IMR-90 (cell line): ENCODE measurements around the gene DENND6B. TPM values are rescaled to one million over a fixed set of nuclear protein-coding genes. Genes with fewer than 3 reads are reported as not detected.

Experiments used
- ATAC-seq: fragments of 200-7000 bp; cut with Tn5 transposase; 2 replicates; pipeline ENCODE4 v1.9.1; 2020; ENCODE audit warnings: low read depth, mild to moderate bottlenecking, moderate library complexity
- BruUV-seq: library from RNA; stranded (reverse); fragments of 400-500 nt; replicated peaks from 2 replicates; lab custom pipeline; 2021; lab: Mats Ljungman, UMichigan
- CTCF ChIA-PET: fragments of 300-600 bp; formaldehyde crosslinking; extraction: SDS; loops from one replicate; lab custom pipeline; 2021; ENCODE audit warnings: antibody characterized with exemption; lab: Yijun Ruan, JAX
- POLR2A ChIA-PET: fragments of 300-600 bp; sonication (Branson Sonifier 250); formaldehyde crosslinking; loops from one replicate; lab custom pipeline; 2022; ENCODE audit warnings: antibody characterized with exemption; ENCODE audit not compliant: unreplicated experiment; lab: Charles Lee
- DNase-seq: peaks from one replicate; pipeline ENCODE4 v3.0.0; 2013
- H2AFZ ChIP-seq: replicated peaks from 2 replicates; pipeline ENCODE3; 2013; ENCODE audit warnings: low read length, mild to moderate bottlenecking; ENCODE audit not compliant: poor library complexity
- H2AK5ac ChIP-seq: 2 replicates; pipeline ENCODE4 v1.6.1; 2013; ENCODE audit warnings: low read depth, low read length, inconsistent platforms
- H2AK9ac ChIP-seq: replicated peaks from 2 replicates; pipeline ENCODE3; 2013; ENCODE audit warnings: mild to moderate bottlenecking, low read depth, low read length, moderate library complexity; ENCODE audit not compliant: poor library complexity
- H2BK120ac ChIP-seq: 2 replicates; pipeline ENCODE4 v1.6.1; 2013; ENCODE audit warnings: low read depth, low read length, inconsistent platforms
- H2BK15ac ChIP-seq: 3 replicates; pipeline ENCODE4 v1.6.1; 2013; ENCODE audit warnings: low read depth, low read length, inconsistent platforms
- H2BK20ac ChIP-seq: 2 replicates; pipeline ENCODE4 v1.6.1; 2013; ENCODE audit warnings: low read depth, mild to moderate bottlenecking, inconsistent platforms, low read length, moderate library complexity
- H2BK5ac ChIP-seq: 2 replicates; pipeline ENCODE4 v1.6.1; 2013; ENCODE audit warnings: mild to moderate bottlenecking, low read depth, low read length, inconsistent platforms; ENCODE audit not compliant: poor library complexity, severe bottlenecking
- H3K14ac ChIP-seq: replicated peaks from 2 replicates; pipeline ENCODE4 v1.6.1; 2013; ENCODE audit warnings: low read depth, low read length, inconsistent platforms
- H3K18ac ChIP-seq: 2 replicates; pipeline ENCODE4 v1.6.1; 2013; ENCODE audit warnings: low read depth, low read length, control low read depth
- H3K23ac ChIP-seq: 2 replicates; pipeline ENCODE4 v1.6.1; 2013; ENCODE audit warnings: low read depth, low read length, inconsistent platforms
- H3K27ac ChIP-seq: 2 replicates; pipeline ENCODE4 v1.5.1; 2013; ENCODE audit warnings: mild to moderate bottlenecking, control low read depth, low read length; ENCODE audit not compliant: insufficient read depth
- H3K27me3 ChIP-seq: 2 replicates; pipeline ENCODE4 v1.6.1; 2013; ENCODE audit warnings: low read length; ENCODE audit not compliant: control insufficient read depth, insufficient read depth
- H3K36me3 ChIP-seq: 2 replicates; pipeline ENCODE4 v1.6.1; 2013; ENCODE audit warnings: low read length, mixed read lengths; ENCODE audit not compliant: control insufficient read depth, insufficient read depth
- H3K4ac ChIP-seq: 2 replicates; pipeline ENCODE4 v1.6.1; 2013; ENCODE audit warnings: low read depth, low read length, inconsistent platforms
- H3K4me1 ChIP-seq: 2 replicates; pipeline ENCODE4 v1.6.1; 2013; ENCODE audit warnings: low read length, mixed read lengths; ENCODE audit not compliant: control insufficient read depth, insufficient read depth
- H3K4me2 ChIP-seq: 2 replicates; pipeline ENCODE4 v1.6.1; 2013; ENCODE audit warnings: low read depth, mild to moderate bottlenecking, control low read depth, low read length, moderate library complexity
- H3K4me3 ChIP-seq: 2 replicates; pipeline ENCODE4 v1.5.1; 2013; ENCODE audit warnings: low read depth, mild to moderate bottlenecking, control low read depth, low read length, moderate library complexity; ENCODE audit not compliant: insufficient read depth
- H3K56ac ChIP-seq: 2 replicates; pipeline ENCODE4 v1.6.1; 2013; ENCODE audit warnings: low read length, inconsistent platforms; ENCODE audit not compliant: insufficient read depth; ENCODE audit errors: extremely low read depth
- H3K79me1 ChIP-seq, 2 experiments: 2 replicates each; pipeline ENCODE4 v1.6.1; 2013; ENCODE audit warnings: low read length in 2 of 2, inconsistent platforms in 1 of 2, low read depth in 1 of 2
- H3K9ac ChIP-seq: 2 replicates; pipeline ENCODE4 v1.6.1; 2013; ENCODE audit warnings: low read depth, low read length, control low read depth
- H3K9me1 ChIP-seq: 2 replicates; pipeline ENCODE4 v1.6.1; 2013; ENCODE audit warnings: low read length, inconsistent platforms; ENCODE audit not compliant: insufficient read depth
- H3K9me3 ChIP-seq: 2 replicates; pipeline ENCODE4 v1.6.1; 2013; ENCODE audit warnings: low read length; ENCODE audit not compliant: control insufficient read depth, insufficient read depth
- H4K20me1 ChIP-seq: 2 replicates; pipeline ENCODE4 v1.6.1; 2013; ENCODE audit warnings: low read length, inconsistent platforms; ENCODE audit not compliant: insufficient read depth
- H4K5ac ChIP-seq: 2 replicates; pipeline ENCODE4 v1.6.1; 2013; ENCODE audit warnings: mild to moderate bottlenecking, low read depth, low read length, control low read depth
- H4K8ac ChIP-seq, 2 experiments: 2 replicates each; pipeline ENCODE4 v1.6.1; 2013; ENCODE audit warnings: low read depth in 2 of 2, low read length in 2 of 2, control low read depth in 1 of 2, inconsistent platforms in 1 of 2
- H4K91ac ChIP-seq: 2 replicates; pipeline ENCODE4 v1.6.1; 2013; ENCODE audit warnings: low read depth, low read length, inconsistent platforms; ENCODE audit not compliant: insufficient read depth
- BHLHE40 ChIP-seq: fragments of 150-350 bp; IDR thresholded peaks from 2 replicates; pipeline ENCODE4 v1.6.1; 2016; ENCODE audit warnings: mild to moderate bottlenecking, low read depth, low read length
- CEBPB ChIP-seq: IDR thresholded peaks from 2 replicates; pipeline ENCODE4 v1.6.1; 2012; ENCODE audit warnings: low read depth, low read length, improper control_type of control experiment
- CHD1 ChIP-seq: IDR thresholded peaks from 2 replicates; pipeline ENCODE4 v1.6.1; 2012; ENCODE audit warnings: low read depth, low read length, improper control_type of control experiment
- FOS ChIP-seq: fragments of 150-350 bp; IDR thresholded peaks from 2 replicates; pipeline ENCODE4 v1.6.1; 2016; ENCODE audit warnings: low read depth, low read length
- MAFK ChIP-seq: IDR thresholded peaks from 2 replicates; pipeline ENCODE4 v1.6.1; 2012; ENCODE audit warnings: low read depth, low read length, improper control_type of control experiment
- MAZ ChIP-seq: IDR thresholded peaks from 2 replicates; pipeline ENCODE4 v1.6.1; 2012; ENCODE audit warnings: low read depth, mild to moderate bottlenecking, low read length, improper control_type of control experiment, moderate library complexity, borderline replicate concordance
- MXI1 ChIP-seq: IDR thresholded peaks from 2 replicates; pipeline ENCODE4 v1.6.1; 2012; ENCODE audit warnings: low read depth, mild to moderate bottlenecking, low read length, moderate library complexity, borderline replicate concordance
- NFE2L2 ChIP-seq: fragments of 150-350 bp; IDR thresholded peaks from 2 replicates; pipeline ENCODE4 v1.6.1; 2016; ENCODE audit warnings: low read depth, mild to moderate bottlenecking, low read length
- POLR2A ChIP-seq: IDR thresholded peaks from 2 replicates; pipeline ENCODE4 v1.6.1; 2012; ENCODE audit warnings: mild to moderate bottlenecking, low read depth, low read length
- RAD21 ChIP-seq: IDR thresholded peaks from 2 replicates; pipeline ENCODE4 v1.6.1; 2012; ENCODE audit warnings: low read length, improper control_type of control experiment
- RCOR1 ChIP-seq: IDR thresholded peaks from 2 replicates; pipeline ENCODE4 v1.6.1; 2012; ENCODE audit warnings: mild to moderate bottlenecking, low read length, improper control_type of control experiment; ENCODE audit not compliant: insufficient replicate concordance
- RFX5 ChIP-seq: IDR thresholded peaks from 2 replicates; pipeline ENCODE4 v1.8.0; 2012; ENCODE audit warnings: low read depth, mild to moderate bottlenecking, low read length, moderate library complexity
- SMC3 ChIP-seq: fragments of 150-350 bp; IDR thresholded peaks from 2 replicates; pipeline ENCODE4 v1.6.1; 2016; ENCODE audit warnings: low read depth, mild to moderate bottlenecking, antibody characterized with exemption, low read length, moderate library complexity
- WGBS, 2 experiments: methylation state at CpG; one replicate each; pipeline versions ENCODE4 v1.1.5 to v1.1.7; 2013; ENCODE audit warnings: missing lambda C conversion rate in 2 of 2; ENCODE audit not compliant: insufficient read length in 1 of 2; ENCODE audit errors: extremely low coverage in 2 of 2; 5-methylcytosine and 5-hydroxymethylcytosine counted together
- dilution Hi-C: fragments of 300-500 bp; cut with HindIII; formaldehyde crosslinking; loops from one replicate; pipeline ENCODE4 v1.14.3; 2018; ENCODE audit warnings: low sequenced_read_pairs; ENCODE audit not compliant: unreplicated experiment
- in situ Hi-C: fragments of 300-500 bp; cut with MboI; formaldehyde crosslinking; loops from 3 replicates; pipeline ENCODE4 v1.14.3; 2019; ENCODE audit warnings: low sequenced_read_pairs, inconsistent platforms, mixed read lengths
- intact Hi-C: fragments of 100-400 bp; cut with micrococcal nuclease; formaldehyde crosslinking; loops from 2 replicates; pipeline ENCODE4 v1.10.0; 2022
- polyA plus RNA-seq, 3 experiments: library from polyadenylated mRNA; depleted of rRNA; stranded (reverse); fragments of >200 nt; gene quantifications; 2 replicates each; pipeline ENCODE4 v1.2.3, GENCODE V29; 2012; ENCODE audit warnings: low replicate concordance in 1 of 3
- total RNA-seq: library from RNA; depleted of rRNA; stranded (reverse); fragments of >200 nt; gene quantifications from 2 replicates; pipeline ENCODE4 v1.2.3, GENCODE V29; 2012
- TF ChIP-seq, protein P1 (sequence below): conservative IDR thresholded peaks from 2 replicates; pipeline ENCODE4 v1.5.1; 2012; ENCODE audit warnings: mild to moderate bottlenecking, low read depth, low read length, improper control_type of control experiment
- TF ChIP-seq, protein P2 (sequence below): fragments of 150-350 bp; IDR thresholded peaks from 2 replicates; pipeline ENCODE4 v1.6.1; 2016; ENCODE audit warnings: low read depth, mild to moderate bottlenecking, low read length, moderate library complexity, borderline replicate concordance
- TF ChIP-seq, protein P3 (sequence below): fragments of 150-350 bp; IDR thresholded peaks from 2 replicates; pipeline ENCODE4 v1.6.1; 2017; ENCODE audit warnings: mild to moderate bottlenecking, antibody characterized with exemption, low read length, low read depth

The DENND6B gene
- total and polyA plus RNA-seq, 2 of the 4 experiments (the other 2 are of a cell fraction): 0.36 to 4.9 TPM

GRCh38 chr22:50280708-50281383 lies 46.0 kb downstream of the DENND6B start:
- Histone ChIP-seq H2BK5ac (no peak overlapping the region), H3K27ac (no peak overlapping the region), H2AFZ (no peak overlapping the region), H4K8ac (no peak overlapping the region), H3K27me3 (no peaks in the 10 kb centered on the region), H3K4me3 (no peak overlapping the region), H2BK20ac (no peak overlapping the region), H2AK5ac (no peak overlapping the region), H3K9ac (no peak overlapping the region), H2BK120ac (no peak overlapping the region), H2BK15ac (no peak overlapping the region), H3K79me1 (peaks cover 11 to 38% of the 10 kb centered on the region in 2 experiments; a peak in 3 of 4 replicates), H2AK9ac (no peak overlapping the region), H3K4me1 (peaks cover 8% of the 10 kb centered on the region), H3K14ac (no peak overlapping the region), H3K56ac (no peak overlapping the region), H3K18ac (no peak overlapping the region), H3K4ac (no peak overlapping the region), H4K91ac (no peak overlapping the region), H3K9me1 (no peaks in the 10 kb centered on the region), H3K4me2 (no peak overlapping the region), H4K5ac (no peak overlapping the region), H3K9me3 (no peaks in the 10 kb centered on the region), H3K36me3 (peaks cover 88% of the 10 kb centered on the region), H4K20me1 (peaks cover 37% of the 10 kb centered on the region), H3K23ac (no peak overlapping the region)
- DNase-seq (no peak), ATAC-seq (no peak)
- 99% methylated on average over 15 of the region's 47 CpGs; no CpG with 5 or more reads in 1 of the 2 experiments for WGBS, 2 experiments
- intact Hi-C loops: no loop called here
- TF ChIP-seq, protein P1, sequence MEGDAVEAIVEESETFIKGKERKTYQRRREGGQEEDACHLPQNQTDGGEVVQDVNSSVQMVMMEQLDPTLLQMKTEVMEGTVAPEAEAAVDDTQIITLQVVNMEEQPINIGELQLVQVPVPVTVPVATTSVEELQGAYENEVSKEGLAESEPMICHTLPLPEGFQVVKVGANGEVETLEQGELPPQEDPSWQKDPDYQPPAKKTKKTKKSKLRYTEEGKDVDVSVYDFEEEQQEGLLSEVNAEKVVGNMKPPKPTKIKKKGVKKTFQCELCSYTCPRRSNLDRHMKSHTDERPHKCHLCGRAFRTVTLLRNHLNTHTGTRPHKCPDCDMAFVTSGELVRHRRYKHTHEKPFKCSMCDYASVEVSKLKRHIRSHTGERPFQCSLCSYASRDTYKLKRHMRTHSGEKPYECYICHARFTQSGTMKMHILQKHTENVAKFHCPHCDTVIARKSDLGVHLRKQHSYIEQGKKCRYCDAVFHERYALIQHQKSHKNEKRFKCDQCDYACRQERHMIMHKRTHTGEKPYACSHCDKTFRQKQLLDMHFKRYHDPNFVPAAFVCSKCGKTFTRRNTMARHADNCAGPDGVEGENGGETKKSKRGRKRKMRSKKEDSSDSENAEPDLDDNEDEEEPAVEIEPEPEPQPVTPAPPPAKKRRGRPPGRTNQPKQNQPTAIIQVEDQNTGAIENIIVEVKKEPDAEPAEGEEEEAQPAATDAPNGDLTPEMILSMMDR: no peak
- TF ChIP-seq RAD21: no peak
- TF ChIP-seq MXI1: no peak
- TF ChIP-seq POLR2A: no peak
- TF ChIP-seq CEBPB: no peak
- no peak for TF ChIP-seq SMC3
- TF ChIP-seq FOS: no peak
- TF ChIP-seq CHD1: no peak
- no peak for TF ChIP-seq MAZ
- TF ChIP-seq, protein P2, sequence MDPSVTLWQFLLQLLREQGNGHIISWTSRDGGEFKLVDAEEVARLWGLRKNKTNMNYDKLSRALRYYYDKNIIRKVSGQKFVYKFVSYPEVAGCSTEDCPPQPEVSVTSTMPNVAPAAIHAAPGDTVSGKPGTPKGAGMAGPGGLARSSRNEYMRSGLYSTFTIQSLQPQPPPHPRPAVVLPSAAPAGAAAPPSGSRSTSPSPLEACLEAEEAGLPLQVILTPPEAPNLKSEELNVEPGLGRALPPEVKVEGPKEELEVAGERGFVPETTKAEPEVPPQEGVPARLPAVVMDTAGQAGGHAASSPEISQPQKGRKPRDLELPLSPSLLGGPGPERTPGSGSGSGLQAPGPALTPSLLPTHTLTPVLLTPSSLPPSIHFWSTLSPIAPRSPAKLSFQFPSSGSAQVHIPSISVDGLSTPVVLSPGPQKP: no peak
- TF ChIP-seq, protein P3, sequence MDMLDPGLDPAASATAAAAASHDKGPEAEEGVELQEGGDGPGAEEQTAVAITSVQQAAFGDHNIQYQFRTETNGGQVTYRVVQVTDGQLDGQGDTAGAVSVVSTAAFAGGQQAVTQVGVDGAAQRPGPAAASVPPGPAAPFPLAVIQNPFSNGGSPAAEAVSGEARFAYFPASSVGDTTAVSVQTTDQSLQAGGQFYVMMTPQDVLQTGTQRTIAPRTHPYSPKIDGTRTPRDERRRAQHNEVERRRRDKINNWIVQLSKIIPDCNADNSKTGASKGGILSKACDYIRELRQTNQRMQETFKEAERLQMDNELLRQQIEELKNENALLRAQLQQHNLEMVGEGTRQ: no peak
- no peak for TF ChIP-seq RFX5
- TF ChIP-seq NFE2L2: no peak
- TF ChIP-seq MAFK: no peak
- TF ChIP-seq RCOR1: no peak
- TF ChIP-seq BHLHE40: no peak
- BruUV-seq: TSS peak; percentile 69
- dilution Hi-C loops: no loop called here
- ChIA-PET POLR2A (no interaction called here), CTCF (no interaction called here)
- in situ Hi-C loops: no loop called here
